GM19467 (cell line): ENCODE results near the gene KLK2.

ENCODE experiments used
- ATAC-seq: cut with Tn5 transposase; IDR thresholded peaks from one replicate; pipeline ENCODE4 v1.9.1; 2021; ENCODE audit warnings: mild to moderate bottlenecking, moderate library complexity; ENCODE audit not compliant: unreplicated experiment

KLK2 gene

GRCh38 chr19:50921426-50922316 is 48.4 kb downstream of the KLK2 start:
- ATAC-seq, result no peak

GRCh38 chr19:50922317-50922853 is 49.1 kb downstream of the KLK2 start:
- ATAC-seq, result no peak

DNA sequence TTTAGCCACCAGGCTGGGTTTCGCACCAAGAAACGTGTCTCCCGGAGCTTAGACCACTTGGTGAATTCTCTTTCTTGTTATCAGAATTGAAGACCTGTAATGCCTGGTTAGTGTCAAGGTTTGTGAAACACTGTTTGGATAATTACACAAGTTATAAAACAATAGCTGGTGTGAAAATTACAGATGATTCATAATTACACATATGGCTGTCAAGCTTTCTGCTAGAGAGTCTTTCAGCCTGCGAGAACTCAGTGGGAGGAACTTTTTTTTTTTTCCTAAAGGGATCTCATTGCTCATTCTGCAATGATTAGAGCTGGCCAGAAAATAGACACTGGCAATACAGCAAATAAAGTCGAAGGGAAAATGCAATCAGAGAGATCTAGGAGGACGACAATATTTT is 51.3 kb downstream of the KLK2 start:
- ATAC-seq, result no peak

- no peak for ATAC-seq
These were observed 52.5 kb downstream of the KLK2 start for GRCh38 chr19:50925734-50926133.

GRCh38 chr19:50926144-50926543 is 52.9 kb downstream of the KLK2 start:
- no peak for ATAC-seq

- ATAC-seq, result no peak
These were observed 55.6 kb downstream of the KLK2 start for GRCh38 chr19:50928831-50929230.
